Heart left ventricle (tissue), 16 donors: Measurements from ENCODE around the gene NLRP6. TPM values are rescaled to one million over a fixed set of nuclear protein-coding genes. Genes with fewer than 3 reads are reported as not detected.
A peak's percentile ranks its signal among the peaks of the same experiment; 100 is the strongest.

Experiments
- ATAC-seq, 4 donors: fragments of 200-7000 bp; cut with Tn5 transposase; one replicate each; pipeline ENCODE4 v1.9.1; 2020 to 2022; ENCODE audit warnings: moderate library complexity in 4 of 4, mild to moderate bottlenecking in 3 of 4, moderate number of reproducible peaks in 1 of 4
- DNase-seq, 5 donors: peaks; one replicate each; pipeline ENCODE4 v3.0.0-alpha.2; 2020
- H3K27ac ChIP-seq, 12 donors: fragments of 200-600 bp; sonication (generic) in 4 of 12; one replicate each; pipeline versions ENCODE4 v1.5.0 to v1.8.0; 2016 to 2022; ENCODE audit warnings: mild to moderate bottlenecking in 2 of 12
- H3K27me3 ChIP-seq, 9 donors: fragments of 200-600 bp; sonication (generic) in 2 of 9; one replicate each; pipeline versions ENCODE4 v1.5.1 to v1.8.0; 2016 to 2022; ENCODE audit warnings: mild to moderate bottlenecking in 3 of 9
- H3K36me3 ChIP-seq, 9 donors: fragments of 200-600 bp; sonication (generic) in 2 of 9; one replicate each; pipeline versions ENCODE4 v1.5.0 to v1.8.0; 2018 to 2022; ENCODE audit warnings: mild to moderate bottlenecking in 2 of 9
- H3K4me1 ChIP-seq, 12 donors: fragments of 200-600 bp; sonication (generic) in 4 of 12; one replicate each; pipeline versions ENCODE4 v1.5.0 to v1.8.0; 2016 to 2022; ENCODE audit warnings: mild to moderate bottlenecking in 3 of 12
- H3K4me3 ChIP-seq, 12 donors: fragments of 200-600 bp; sonication (generic) in 4 of 12; one replicate each; pipeline versions ENCODE4 v1.5.0 to v1.8.0; 2017 to 2022; ENCODE audit warnings: mild to moderate bottlenecking in 9 of 12, moderate library complexity in 4 of 12
- H3K9me3 ChIP-seq, 12 donors: fragments of 200-600 bp; sonication (generic) in 4 of 12; one replicate each; pipeline versions ENCODE4 v1.5.0 to v1.8.0; 2016 to 2022; ENCODE audit warnings: mild to moderate bottlenecking in 1 of 12
- POLR2A ChIP-seq, 2 donors: fragments of 450-650 bp; IDR thresholded peaks; one replicate each; pipeline ENCODE4 v1.6.1; 2017; ENCODE audit warnings: antibody characterized with exemption in 2 of 2, mild to moderate bottlenecking in 2 of 2, moderate library complexity in 2 of 2
- WGBS, 4 donors: extraction: QIAGEN DNeasy Blood & Tissue Kit in 2 of 4; methylation state at CpG; one replicate each; pipeline versions ENCODE4 v1.1.5 to v1.1.7; 2013 to 2018; 5-methylcytosine and 5-hydroxymethylcytosine counted together
- intact Hi-C, 10 donors: fragments of 100-400 bp; cut with DNase I; formaldehyde crosslinking; loops; one replicate each; pipeline versions ENCODE4 v1.11.1 to v1.14.2; 2022
- polyA plus RNA-seq, 2 donors: library from polyadenylated mRNA; stranded (reverse); fragments of 200-250 nt; gene quantifications; one replicate each; pipeline ENCODE4 v1.2.3, GENCODE V29; 2013
- total RNA-seq, 9 donors: library from RNA; depleted of rRNA in 2 of 9; stranded (reverse); fragments of >200 nt in 2 of 9; fragmentation: NEBNext Ultra II Directional in 3 of 9; extraction: Animal tissue kit (Norgen Biotek cat#: 25700) in 3 of 9; gene quantifications; one replicate each; pipeline versions ENCODE4 v1.1.0 to v1.2.4, GENCODE V29; 2016 to 2023
- TF ChIP-seq, protein P1 (sequence below), 12 donors: fragments of 200-600 bp; sonication (generic) in 4 of 12; IDR thresholded peaks; one replicate each; pipeline versions ENCODE4 v1.5.0 to v1.8.0; 2018 to 2022; ENCODE audit warnings: antibody characterized with exemption in 12 of 12, mild to moderate bottlenecking in 5 of 12
- donor health status: ischemic (EF 13 %, LVEDD 7.1; RV severe dilation, severe dysfunction).
- donor health status: healthy with polysubstance abuse.
- donor health status: DM: no; HTN: yes; CAD: no.
- donor health status: DM: no; HTN: no; CAD: no.
- donor health status: ischemic (EF 25% LVEDD 6.9; RV normal size, moderate dysfunction).
- donor health status: ischemic (EF 25% LVEDD 5.7; RV mildly dilated, moderate dysfunction).
- donor health status: healthy.
- donor health status: DM: yes; HTN: yes; CAD: no.
- donor health status: ischemic (EF 35%, LVEDD 5.7; RV mildly dilated, moderate dysfunction).
- donor health status: nonischemic (EF 11% LVEDD 7.7; RV severe dilation, severe dysfunction).
- donor health status: DM: yes; HTN: yes; CAD: no.
- donor health status: PGD.
- donor health status: ischemic (EF 29% LVEDD 5.4; RV normal size, mild dysfunction).
- donor health status: nonischemic (EF 23%, LVEDD 6.1; RV moderate dilation, normal function).

NLRP6 gene
- total and polyA plus RNA-seq, 11 donors, result 0.09 to 0.20 (median 0.14) TPM; not detected in 6

DNA sequence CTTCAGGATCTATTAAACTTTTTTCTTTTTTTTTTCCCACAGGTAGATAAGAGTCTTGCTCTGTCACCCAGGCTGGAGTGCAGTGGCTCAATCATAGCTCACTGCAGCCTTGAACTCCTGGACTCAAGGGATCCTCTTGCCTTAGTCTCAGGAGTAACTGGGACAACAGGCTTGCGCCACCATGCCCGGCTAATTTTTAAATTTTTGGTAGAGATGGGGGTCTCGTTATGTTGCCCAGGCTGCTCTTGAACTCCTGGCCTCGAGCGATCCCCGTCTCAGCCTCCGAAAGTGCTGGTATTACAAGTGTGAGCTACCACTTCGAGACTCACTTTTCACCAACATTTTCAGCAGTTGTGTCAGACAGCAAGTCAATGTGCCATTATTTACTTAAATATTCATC lies 43.0 kb upstream of the NLRP6 start:
- no peaks in the 10 kb centered on the region for H3K27me3 ChIP-seq
- TF ChIP-seq POLR2A (IDR thresholded peaks at IDR 0.05), result no peak
- TF ChIP-seq, protein P1, sequence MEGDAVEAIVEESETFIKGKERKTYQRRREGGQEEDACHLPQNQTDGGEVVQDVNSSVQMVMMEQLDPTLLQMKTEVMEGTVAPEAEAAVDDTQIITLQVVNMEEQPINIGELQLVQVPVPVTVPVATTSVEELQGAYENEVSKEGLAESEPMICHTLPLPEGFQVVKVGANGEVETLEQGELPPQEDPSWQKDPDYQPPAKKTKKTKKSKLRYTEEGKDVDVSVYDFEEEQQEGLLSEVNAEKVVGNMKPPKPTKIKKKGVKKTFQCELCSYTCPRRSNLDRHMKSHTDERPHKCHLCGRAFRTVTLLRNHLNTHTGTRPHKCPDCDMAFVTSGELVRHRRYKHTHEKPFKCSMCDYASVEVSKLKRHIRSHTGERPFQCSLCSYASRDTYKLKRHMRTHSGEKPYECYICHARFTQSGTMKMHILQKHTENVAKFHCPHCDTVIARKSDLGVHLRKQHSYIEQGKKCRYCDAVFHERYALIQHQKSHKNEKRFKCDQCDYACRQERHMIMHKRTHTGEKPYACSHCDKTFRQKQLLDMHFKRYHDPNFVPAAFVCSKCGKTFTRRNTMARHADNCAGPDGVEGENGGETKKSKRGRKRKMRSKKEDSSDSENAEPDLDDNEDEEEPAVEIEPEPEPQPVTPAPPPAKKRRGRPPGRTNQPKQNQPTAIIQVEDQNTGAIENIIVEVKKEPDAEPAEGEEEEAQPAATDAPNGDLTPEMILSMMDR (IDR thresholded peaks at IDR 0.05), result no peak
- DNase-seq (no peak), ATAC-seq (no peak)
- intact Hi-C loops, result loop anchor here in 2 of 10 donors (2.0 kb wide), 2 partner anchors 24 to 26 kb away; no protein-coding TSS in a partner anchor
- WGBS, 4 donors, result 82 to 89% (median 83%) methylated on average over 8 of the region's 8 CpGs
- no peaks in the 10 kb centered on the region for H3K9me3 ChIP-seq
- peaks cover 9 to 39% (median 24%) of the 10 kb centered on the region in 12 donors for H3K4me1 ChIP-seq
- H3K27ac ChIP-seq, result peak overlapping the region in 5 of 12 donors; percentile 91 to 98 (median 97)
- peaks cover 0 to 27% (median 11%) of the 10 kb centered on the region in 9 donors for H3K36me3 ChIP-seq
- peak overlapping the region in 11 of 12 donors; percentile 72 to 100 (median 88) for H3K4me3 ChIP-seq

DNA sequence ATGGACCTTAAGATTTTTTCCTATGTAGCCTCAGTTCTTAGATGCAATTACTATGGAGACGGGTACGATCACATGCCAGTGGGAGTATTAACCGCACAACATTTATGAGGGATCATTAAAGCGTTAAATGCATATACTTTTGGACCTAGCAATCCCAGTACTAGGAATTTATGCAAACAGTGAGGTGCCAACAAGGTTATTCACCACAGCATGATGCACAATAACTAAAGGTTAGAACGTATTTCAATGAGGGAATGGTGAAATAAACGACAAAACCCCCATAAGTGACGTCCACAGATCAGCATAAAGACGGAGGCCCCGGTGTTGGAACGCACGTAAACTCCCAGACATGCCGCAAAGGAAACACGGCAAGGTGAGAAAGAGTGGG lies 42.6 kb upstream of the NLRP6 start:
- no peaks in the 10 kb centered on the region for H3K9me3 ChIP-seq
- H3K4me1 ChIP-seq, result peaks cover 9 to 39% (median 24%) of the 10 kb centered on the region in 12 donors
- DNase-seq, result no peak
- peak overlapping the region; percentile 72 to 100 (median 88) for H3K4me3 ChIP-seq
- H3K27ac ChIP-seq, result peak overlapping the region; percentile 91 to 98 (median 95)
- TF ChIP-seq POLR2A (IDR thresholded peaks at IDR 0.05), result no peak
- TF ChIP-seq, protein P1 (IDR thresholded peaks at IDR 0.05), result no peak
- peak in 3 of 4 donors; percentile 1 to 8 (median 2) for ATAC-seq
- no peaks in the 10 kb centered on the region for H3K27me3 ChIP-seq
- 3 to 5% (median 3%) methylated on average over 13 of the region's 13 CpGs for WGBS, 4 donors
- peaks cover 0 to 28% (median 12%) of the 10 kb centered on the region in 9 donors for H3K36me3 ChIP-seq
- intact Hi-C loops, result loop anchor here in 2 of 10 donors (2.0 kb wide), 2 partner anchors 25 to 27 kb away; no protein-coding TSS in a partner anchor

DNA sequence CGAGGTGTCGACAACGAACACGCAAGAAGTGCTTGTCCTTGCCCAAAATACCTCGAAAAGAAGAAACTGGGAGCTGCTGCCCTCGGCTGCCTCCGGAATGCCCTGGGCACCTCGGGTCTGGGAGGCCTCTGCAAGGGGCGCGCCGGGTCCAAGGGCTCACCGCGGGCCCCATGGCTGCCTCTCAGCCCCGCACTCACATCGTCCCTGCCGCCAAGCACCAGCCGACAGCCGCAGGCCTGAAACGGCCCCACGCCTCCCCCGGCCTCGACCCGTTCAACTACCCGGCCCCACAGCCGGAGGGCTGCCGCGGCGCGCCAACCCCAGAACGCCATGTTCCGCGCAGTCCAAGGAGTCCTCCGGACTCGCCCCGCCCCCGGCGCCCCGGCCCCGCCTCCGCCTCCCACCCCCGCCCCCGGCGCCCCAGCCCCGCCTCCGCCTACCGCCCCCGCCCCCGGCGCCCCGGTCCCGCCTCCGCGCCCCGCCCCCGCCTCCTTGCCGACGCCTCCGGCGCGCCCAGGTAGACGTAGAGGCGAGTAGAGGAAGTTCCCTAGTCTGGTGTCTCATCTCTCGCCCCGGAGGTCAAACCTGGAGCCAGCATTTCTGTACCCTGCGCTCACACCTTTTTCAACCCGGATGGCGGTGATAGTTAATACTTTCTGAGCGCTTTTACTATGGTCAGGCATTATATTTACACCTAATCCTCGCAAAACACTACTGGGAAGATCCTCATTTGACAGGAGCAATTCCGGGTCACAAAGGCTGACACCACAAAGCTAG lies 42.0 kb upstream of the NLRP6 start, which contains the start of gene SIRT3:
SIRT3 (minus strand) TSS at position 346 of the 777 bp plus-strand sequence; CDS start at position 332, 14 bp downstream.
- Histone ChIP-seq H3K27me3 (no peaks in the 10 kb centered on the region), H3K4me1 (peaks cover 9 to 43% (median 25%) of the 10 kb centered on the region in 12 donors), H3K36me3 (peaks cover 0 to 34% (median 18%) of the 10 kb centered on the region in 9 donors), H3K9me3 (no peaks in the 10 kb centered on the region), H3K27ac (peak within 1 kb of the TSS; percentile 91 to 98 (median 95)), H3K4me3 (peak within 1 kb of the TSS; percentile 83 to 100 (median 94))
- ATAC-seq (peak; percentile 82 to 92 (median 90)), DNase-seq (peak; percentile 85 to 90 (median 86))
- 0 to 1% (median 0%) methylated on average over 7 to 70 of the region's 70 CpGs for WGBS, 4 donors
- TF ChIP-seq POLR2A (IDR thresholded peaks at IDR 0.05), result peak in 1 of 2 donors; percentile 64
- TF ChIP-seq, protein P1 (IDR thresholded peaks at IDR 0.05), result peak in 4 of 12 donors; percentile 10 to 19 (median 12)
- intact Hi-C loops, result loop anchor here in 6 of 10 donors (1.0 to 2.0 kb wide), 6 partner anchors 25 to 53 kb away; partner anchors contain the start of genes BET1L (in 2 of the 6), RIC8A (in 2 of the 6) and PGGHG (in 1 of the 6)
